H1 (cell line): ENCODE data around the gene TCF4. TPM values are rescaled to one million over a fixed set of nuclear protein-coding genes. Genes with fewer than 3 reads are reported as not detected.

Source experiments
- BACH1 ChIP-seq: IDR thresholded peaks from 2 replicates; pipeline ENCODE4 v1.6.1; 2012; ENCODE audit warnings: low read length, improper control_type of control experiment
- KDM1A ChIP-seq: fragments of 200-600, 300-600 bp; sonication (generic); IDR thresholded peaks from 2 replicates; pipeline ENCODE4 v1.7.1; 2016; ENCODE audit warnings: mild to moderate bottlenecking, low read length, borderline replicate concordance
- polyA plus RNA-seq, 7 experiments: library from polyadenylated mRNA; depleted of rRNA in 3 of 7; stranded (reverse) in 5 of 7; unstranded in 2 of 7; fragments of >200 nt in 5 of 7; fragments of 200-250 nt in 2 of 7; gene quantifications; 1 replicate in 5 of 7; 2 replicates in 1 of 7; 4 replicates in 1 of 7; pipeline versions ENCODE4 v1.2.1 to v1.2.3, GENCODE V29; 2011 to 2013; ENCODE audit warnings: missing spikeins in 2 of 7, mixed read lengths in 2 of 7
- total RNA-seq: library from RNA; stranded (reverse); fragmentation: NEBNext Ultra II Directional; extraction: Animal tissue kit (Norgen Biotek cat#: 25700); gene quantifications from 2 replicates; pipeline ENCODE4 v1.2.1, GENCODE V29; 2021

TCF4 gene
- total and polyA plus RNA-seq, 2 of the 8 experiments (the other 6 are each of a cell fraction or from before 2014, with no cell fraction given), result 59.3 to 118 TPM

DNA sequence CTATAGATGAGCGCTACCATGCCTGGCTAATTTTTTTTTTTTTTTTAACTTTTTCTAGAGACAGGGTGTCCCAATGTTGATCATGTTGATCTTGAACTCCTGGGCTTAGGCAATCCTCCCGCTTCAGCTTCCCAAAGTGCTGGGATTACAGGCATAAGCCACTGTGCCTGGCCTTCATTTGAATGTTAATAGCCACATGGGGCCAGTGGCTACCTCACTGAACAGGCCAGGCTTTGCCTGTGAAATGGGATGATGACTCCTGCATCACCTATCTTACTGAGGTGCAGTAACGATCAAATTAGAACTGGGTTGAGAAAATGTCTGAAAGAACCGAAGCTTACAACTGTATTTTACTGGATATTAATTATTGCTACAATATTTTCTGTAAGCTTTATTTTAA lies 278.7 kb downstream of the TCF4 start (continued):
- TF ChIP-seq BACH1 (no peak), KDM1A (peak; percentile 96)
